Osteocyte (in vitro differentiated cells): ENCODE data around the gene PPM1L. TPM values are rescaled to one million over a fixed set of nuclear protein-coding genes. Genes with fewer than 3 reads are reported as not detected.

Experiments used
- DNase-seq: peaks from one replicate; pipeline ENCODE4 v3.0.0; 2021; ENCODE audit warnings: mixed read lengths; ENCODE audit not compliant: unreplicated experiment; ENCODE audit errors: extremely low spot score
- H3K27ac Mint-ChIP-seq: one replicate; pipeline ENCODE4 v1.8.0; 2021; ENCODE audit warnings: mild to moderate bottlenecking, mixed read lengths; ENCODE audit not compliant: unreplicated experiment
- H3K27me3 Mint-ChIP-seq: one replicate; pipeline ENCODE4 v1.8.0; 2021; ENCODE audit warnings: mixed read lengths; ENCODE audit not compliant: unreplicated experiment
- H3K36me3 Mint-ChIP-seq: one replicate; pipeline ENCODE4 v1.8.0; 2021; ENCODE audit warnings: mixed read lengths; ENCODE audit not compliant: unreplicated experiment
- H3K4me1 Mint-ChIP-seq: one replicate; pipeline ENCODE4 v1.8.0; 2021; ENCODE audit warnings: mixed read lengths; ENCODE audit not compliant: unreplicated experiment
- H3K4me3 Mint-ChIP-seq: one replicate; pipeline ENCODE4 v1.8.0; 2021; ENCODE audit warnings: mild to moderate bottlenecking, moderate library complexity, mixed read lengths; ENCODE audit not compliant: unreplicated experiment
- H3K9me3 Mint-ChIP-seq: one replicate; pipeline ENCODE4 v1.8.0; 2021; ENCODE audit warnings: mixed read lengths; ENCODE audit not compliant: unreplicated experiment
- total RNA-seq: library from RNA; stranded (reverse); gene quantifications from 2 replicates; pipeline ENCODE4 v1.2.1, GENCODE V29; 2021
- TF ChIP-seq, protein P1 (sequence below): fragments of 200-600 bp; sonication (generic); IDR thresholded peaks from 2 replicates; pipeline ENCODE4 v1.5.0; 2021; ENCODE audit warnings: antibody characterized with exemption, mild to moderate bottlenecking, moderate library complexity

PPM1L gene
- total RNA-seq, 1 donor from 2014 or later = 9.1 TPM

DNA sequence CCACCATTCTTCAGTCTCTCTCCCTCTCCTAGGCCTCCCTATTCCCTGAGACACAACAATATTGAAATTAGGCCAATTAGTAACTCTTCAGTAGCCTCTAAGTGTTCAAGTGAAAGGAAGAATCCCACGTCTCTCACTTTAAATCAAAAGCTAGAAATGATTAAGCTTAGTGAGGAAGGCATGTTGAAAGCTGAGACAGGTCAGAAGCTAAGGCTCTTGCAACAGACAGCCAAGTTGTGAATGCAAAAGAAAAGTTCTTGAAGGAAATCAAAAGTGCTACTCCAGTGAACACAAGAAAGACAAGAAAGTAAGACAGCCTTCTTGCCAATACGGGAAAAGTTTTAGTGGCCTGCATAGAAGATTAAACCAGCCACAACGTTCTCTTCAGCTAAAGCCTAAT, 41.3 kb downstream of the PPM1L start:
- TF ChIP-seq, protein P1, sequence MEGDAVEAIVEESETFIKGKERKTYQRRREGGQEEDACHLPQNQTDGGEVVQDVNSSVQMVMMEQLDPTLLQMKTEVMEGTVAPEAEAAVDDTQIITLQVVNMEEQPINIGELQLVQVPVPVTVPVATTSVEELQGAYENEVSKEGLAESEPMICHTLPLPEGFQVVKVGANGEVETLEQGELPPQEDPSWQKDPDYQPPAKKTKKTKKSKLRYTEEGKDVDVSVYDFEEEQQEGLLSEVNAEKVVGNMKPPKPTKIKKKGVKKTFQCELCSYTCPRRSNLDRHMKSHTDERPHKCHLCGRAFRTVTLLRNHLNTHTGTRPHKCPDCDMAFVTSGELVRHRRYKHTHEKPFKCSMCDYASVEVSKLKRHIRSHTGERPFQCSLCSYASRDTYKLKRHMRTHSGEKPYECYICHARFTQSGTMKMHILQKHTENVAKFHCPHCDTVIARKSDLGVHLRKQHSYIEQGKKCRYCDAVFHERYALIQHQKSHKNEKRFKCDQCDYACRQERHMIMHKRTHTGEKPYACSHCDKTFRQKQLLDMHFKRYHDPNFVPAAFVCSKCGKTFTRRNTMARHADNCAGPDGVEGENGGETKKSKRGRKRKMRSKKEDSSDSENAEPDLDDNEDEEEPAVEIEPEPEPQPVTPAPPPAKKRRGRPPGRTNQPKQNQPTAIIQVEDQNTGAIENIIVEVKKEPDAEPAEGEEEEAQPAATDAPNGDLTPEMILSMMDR = no peak
- H3K27ac Mint-ChIP-seq = no peak overlapping the region
- no peaks in the 10 kb centered on the region for H3K36me3 Mint-ChIP-seq
- H3K9me3 Mint-ChIP-seq = no peaks in the 10 kb centered on the region
- H3K4me3 Mint-ChIP-seq = no peak overlapping the region
- DNase-seq = no peak
- H3K27me3 Mint-ChIP-seq = peaks cover 14% of the 10 kb centered on the region
- peaks cover 11% of the 10 kb centered on the region for H3K4me1 Mint-ChIP-seq

DNA sequence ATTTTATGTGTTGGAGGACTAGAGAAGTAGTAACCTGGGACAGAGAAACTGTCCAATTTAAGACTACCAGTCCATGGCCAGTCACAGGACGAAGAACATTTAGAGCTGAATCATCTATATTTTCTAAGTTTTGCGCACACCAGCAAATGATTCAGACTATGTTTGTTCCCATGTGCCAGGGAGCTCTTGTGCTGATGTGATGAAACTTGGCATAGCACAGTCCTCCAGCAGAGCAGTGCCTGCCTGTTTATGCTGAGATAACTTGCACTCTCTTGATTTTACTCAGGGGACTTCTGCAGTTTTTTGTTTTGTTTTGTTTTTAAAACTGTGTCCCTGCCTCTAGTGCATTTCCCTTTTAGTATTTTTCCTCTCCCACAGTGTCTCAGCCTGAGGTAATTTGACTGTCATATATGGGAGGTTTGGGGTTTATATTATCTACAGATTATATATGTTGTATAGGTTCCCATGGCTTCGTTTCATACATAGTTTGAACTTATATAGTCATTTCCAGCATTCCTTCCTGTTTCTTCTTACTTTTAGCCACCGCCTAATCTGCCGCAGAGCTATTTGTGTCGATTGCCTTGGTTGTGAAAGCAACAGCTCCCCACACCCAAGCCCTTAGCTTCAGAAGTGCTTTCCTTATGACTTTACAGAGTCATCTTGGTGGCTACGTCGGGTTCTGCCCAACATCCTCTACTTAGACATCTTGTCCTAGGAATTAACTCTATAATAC, 45.5 kb downstream of the PPM1L start:
- Mint-ChIP-seq H3K27me3 (peaks cover 15% of the 10 kb centered on the region), H3K36me3 (no peaks in the 10 kb centered on the region), H3K9me3 (no peaks in the 10 kb centered on the region), H3K4me3 (no peak overlapping the region), H3K4me1 (peaks cover 31% of the 10 kb centered on the region), H3K27ac (peak overlapping the region; percentile 12)
- no peak for DNase-seq
- TF ChIP-seq, protein P1 = no peak

DNA sequence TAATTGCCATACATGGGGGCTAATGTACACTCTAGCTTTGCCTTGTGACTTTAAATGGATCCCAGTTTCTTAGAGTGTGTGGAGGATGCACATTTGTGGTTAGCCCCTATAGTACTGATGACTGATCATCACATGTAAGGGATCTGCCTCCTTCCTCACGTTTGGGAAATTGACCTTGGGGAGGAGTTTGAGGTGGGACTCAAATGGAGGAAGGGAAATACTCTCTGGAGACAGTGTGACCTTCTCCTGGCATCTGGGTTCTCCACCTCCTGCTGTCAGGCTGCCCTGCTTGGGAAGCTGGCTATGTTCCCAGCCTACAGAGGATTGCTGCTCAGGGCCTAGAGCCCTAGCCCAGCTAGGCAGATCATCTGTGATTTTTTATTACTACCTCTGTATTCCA, 48.7 kb downstream of the PPM1L start:
- Mint-ChIP-seq H3K9me3 (no peaks in the 10 kb centered on the region), H3K27ac (peak overlapping the region; percentile 40), H3K27me3 (peaks cover 19% of the 10 kb centered on the region)

DNA sequence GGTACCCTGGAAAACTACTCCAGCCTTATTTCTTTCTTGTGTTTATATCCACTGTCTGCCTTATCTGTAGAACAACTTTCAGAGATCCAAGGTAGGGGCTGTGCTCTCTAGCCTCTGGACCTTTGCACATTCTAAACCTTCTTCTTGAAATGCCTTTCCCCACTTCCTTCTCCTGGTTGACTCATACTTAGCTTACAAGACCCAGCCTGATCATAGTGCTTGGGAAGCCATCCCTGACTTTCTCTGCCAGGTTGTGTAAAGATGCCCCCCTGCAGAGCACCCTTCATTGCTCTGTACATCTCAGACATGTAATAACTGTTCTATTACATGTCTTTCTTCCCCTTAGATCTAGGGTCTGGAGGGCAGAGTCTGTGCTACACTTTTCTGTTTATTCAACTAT, 50.1 kb downstream of the PPM1L start:
- no peak overlapping the region for H3K4me3 Mint-ChIP-seq
- H3K27me3 Mint-ChIP-seq = peaks cover 14% of the 10 kb centered on the region
- DNase-seq = no peak
- peaks cover 46% of the 10 kb centered on the region for H3K4me1 Mint-ChIP-seq
- no peaks in the 10 kb centered on the region for H3K36me3 Mint-ChIP-seq
- no peak overlapping the region for H3K27ac Mint-ChIP-seq
- TF ChIP-seq, protein P1 = no peak
- H3K9me3 Mint-ChIP-seq = no peaks in the 10 kb centered on the region

More for the DNA sequence above, 48.7 kb downstream of the PPM1L start:
- no peak overlapping the region for H3K4me3 Mint-ChIP-seq
- peaks cover 33% of the 10 kb centered on the region for H3K4me1 Mint-ChIP-seq
- TF ChIP-seq, protein P1 = no peak
- H3K36me3 Mint-ChIP-seq = no peaks in the 10 kb centered on the region
- no peak for DNase-seq

DNA sequence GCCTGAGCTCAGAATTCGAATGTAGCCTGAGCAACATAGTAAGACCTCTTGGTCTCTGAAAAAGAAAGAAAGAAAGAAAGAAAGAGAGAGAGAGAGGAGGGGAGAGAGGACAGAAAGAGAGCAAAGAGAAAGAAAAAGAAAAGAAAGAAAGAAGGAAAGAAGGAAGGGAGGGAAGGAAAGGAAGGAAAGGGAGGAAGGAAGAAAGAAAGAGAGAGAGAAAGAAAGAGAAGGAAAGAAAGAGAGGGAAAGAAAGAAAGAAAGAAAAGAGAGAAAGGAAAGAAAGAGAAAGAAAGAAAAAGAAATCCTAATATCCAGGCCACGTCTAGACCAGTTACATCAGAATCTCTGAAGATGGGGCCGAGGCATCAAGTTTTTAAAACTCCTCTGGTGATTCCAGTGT, 50.7 kb downstream of the PPM1L start:
- Mint-ChIP-seq H3K4me3 (no peak overlapping the region), H3K9me3 (no peaks in the 10 kb centered on the region), H3K27me3 (peaks cover 14% of the 10 kb centered on the region), H3K4me1 (peaks cover 47% of the 10 kb centered on the region), H3K36me3 (no peaks in the 10 kb centered on the region), H3K27ac (no peak overlapping the region)
- TF ChIP-seq, protein P1 = no peak
- DNase-seq = no peak
